Type B pancreatic cell (in vitro differentiated cells): ENCODE data around the gene LAMTOR2. TPM values are rescaled to one million over a fixed set of nuclear protein-coding genes. Genes with fewer than 3 reads are reported as not detected.

Source experiments
- DNase-seq: peaks from one replicate; pipeline ENCODE4 v3.0.0; 2021; ENCODE audit warnings: mixed read lengths; ENCODE audit not compliant: unreplicated experiment; ENCODE audit errors: extremely low spot score
- H3K27ac Mint-ChIP-seq: 2 replicates; pipeline ENCODE4 v1.8.0; 2021; ENCODE audit warnings: mild to moderate bottlenecking, mixed read lengths
- H3K27me3 Mint-ChIP-seq: 2 replicates; pipeline ENCODE4 v1.8.0; 2021; ENCODE audit warnings: mixed read lengths
- H3K36me3 Mint-ChIP-seq: 2 replicates; pipeline ENCODE4 v1.8.0; 2021; ENCODE audit warnings: mixed read lengths
- H3K4me1 Mint-ChIP-seq: one replicate; pipeline ENCODE4 v1.8.0; 2021; ENCODE audit warnings: mixed read lengths; ENCODE audit not compliant: unreplicated experiment
- H3K4me3 Mint-ChIP-seq: 2 replicates; pipeline ENCODE4 v1.8.0; 2021; ENCODE audit warnings: mild to moderate bottlenecking, mixed read lengths
- H3K9me3 Mint-ChIP-seq: 2 replicates; pipeline ENCODE4 v1.8.0; 2021; ENCODE audit warnings: mixed read lengths
- total RNA-seq: library from RNA; stranded (reverse); gene quantifications from 2 replicates; pipeline ENCODE4 v1.2.1, GENCODE V29; 2021; ENCODE audit warnings: low replicate concordance
- TF ChIP-seq, protein P1 (sequence below): fragments of 200-600 bp; sonication (generic); conservative IDR thresholded peaks from 2 replicates; pipeline ENCODE4 v1.5.0; 2021; ENCODE audit warnings: antibody characterized with exemption, mild to moderate bottlenecking

LAMTOR2 gene
- total RNA-seq, 1 donor from 2014 or later, result 60.9 TPM

DNA sequence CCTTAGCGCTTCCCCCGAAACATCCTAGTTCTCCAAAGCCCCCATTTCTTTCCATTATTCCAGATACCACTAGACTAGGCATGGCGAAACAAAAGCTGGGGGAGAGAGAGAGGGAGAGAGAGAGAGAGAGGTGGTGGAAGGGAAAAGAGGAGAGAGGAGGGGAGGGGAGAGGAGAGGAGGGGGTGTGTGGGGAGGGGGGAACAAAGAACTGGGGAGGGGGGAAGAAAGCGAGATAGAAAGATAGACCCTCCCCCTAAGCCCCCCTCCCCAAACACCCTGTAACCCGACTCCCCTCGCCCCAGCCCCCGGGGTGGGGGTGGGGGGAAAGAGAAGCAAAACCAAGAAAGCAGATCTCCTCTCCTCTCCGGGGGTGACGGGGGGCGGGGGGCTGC, 27.3 kb downstream of the LAMTOR2 start:
- Mint-ChIP-seq H3K27me3 (no peaks in the 10 kb centered on the region), H3K4me3 (peak overlapping the region; percentile 93), H3K9me3 (no peaks in the 10 kb centered on the region), H3K27ac (peak overlapping the region; percentile 81), H3K36me3 (peaks cover 23% of the 10 kb centered on the region), H3K4me1 (peaks cover 62% of the 10 kb centered on the region)
- TF ChIP-seq, protein P1, sequence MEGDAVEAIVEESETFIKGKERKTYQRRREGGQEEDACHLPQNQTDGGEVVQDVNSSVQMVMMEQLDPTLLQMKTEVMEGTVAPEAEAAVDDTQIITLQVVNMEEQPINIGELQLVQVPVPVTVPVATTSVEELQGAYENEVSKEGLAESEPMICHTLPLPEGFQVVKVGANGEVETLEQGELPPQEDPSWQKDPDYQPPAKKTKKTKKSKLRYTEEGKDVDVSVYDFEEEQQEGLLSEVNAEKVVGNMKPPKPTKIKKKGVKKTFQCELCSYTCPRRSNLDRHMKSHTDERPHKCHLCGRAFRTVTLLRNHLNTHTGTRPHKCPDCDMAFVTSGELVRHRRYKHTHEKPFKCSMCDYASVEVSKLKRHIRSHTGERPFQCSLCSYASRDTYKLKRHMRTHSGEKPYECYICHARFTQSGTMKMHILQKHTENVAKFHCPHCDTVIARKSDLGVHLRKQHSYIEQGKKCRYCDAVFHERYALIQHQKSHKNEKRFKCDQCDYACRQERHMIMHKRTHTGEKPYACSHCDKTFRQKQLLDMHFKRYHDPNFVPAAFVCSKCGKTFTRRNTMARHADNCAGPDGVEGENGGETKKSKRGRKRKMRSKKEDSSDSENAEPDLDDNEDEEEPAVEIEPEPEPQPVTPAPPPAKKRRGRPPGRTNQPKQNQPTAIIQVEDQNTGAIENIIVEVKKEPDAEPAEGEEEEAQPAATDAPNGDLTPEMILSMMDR, result no peak
- no peak for DNase-seq

DNA sequence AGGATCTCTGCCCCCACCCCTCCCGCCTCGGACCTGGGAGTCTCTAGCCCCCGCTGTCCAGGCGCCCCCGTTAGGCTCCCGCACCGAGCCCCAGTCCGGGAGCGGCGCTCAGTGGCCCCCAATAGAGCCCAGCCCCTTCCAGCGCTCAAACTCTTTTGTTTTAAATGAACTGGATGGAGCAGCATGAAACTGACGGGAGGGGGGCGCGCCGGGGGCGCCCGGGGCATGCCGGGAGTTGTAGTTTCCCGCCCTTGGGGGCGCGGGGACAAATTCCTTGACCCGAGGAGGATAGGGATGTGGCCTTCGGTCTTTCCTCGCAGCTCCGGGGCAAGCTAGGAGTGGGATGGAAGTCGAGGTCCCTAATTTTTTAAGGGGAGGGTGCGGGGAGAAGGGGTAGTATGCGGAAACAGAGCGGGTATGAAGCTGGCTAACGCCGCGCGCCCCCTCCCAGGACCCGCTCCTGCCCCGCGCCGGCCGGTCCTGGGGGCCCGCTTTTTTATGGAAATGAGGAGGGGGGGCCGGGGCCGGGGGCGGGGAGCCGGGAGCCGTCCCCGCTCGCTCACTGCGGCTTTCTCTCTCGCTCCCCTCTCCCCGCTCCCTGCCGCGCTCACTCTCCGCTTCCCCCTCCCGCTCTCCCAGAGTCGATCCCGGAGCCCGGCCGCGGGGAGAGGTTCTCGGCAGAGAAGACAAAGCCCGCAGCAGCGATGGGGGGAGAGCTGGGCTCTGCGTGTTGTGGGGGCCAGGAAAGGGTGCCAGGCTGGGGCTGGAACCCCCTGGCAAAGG, 27.9 kb downstream of the LAMTOR2 start, which contains the start of gene MEX3A:
Gene MEX3A, minus strand, starts transcription at position 157 of the 783 bp plus-strand sequence. CDS start 467 bp downstream, outside the sequence.
- Mint-ChIP-seq H3K36me3 (peaks cover 19% of the 10 kb centered on the region), H3K9me3 (no peaks in the 10 kb centered on the region), H3K27me3 (no peaks in the 10 kb centered on the region), H3K27ac (peak within 1 kb of the TSS; percentile 93), H3K4me3 (peak within 1 kb of the TSS; percentile 99), H3K4me1 (peaks cover 60% of the 10 kb centered on the region)
- TF ChIP-seq, protein P1, result no peak
- peak; percentile 95 for DNase-seq

DNA sequence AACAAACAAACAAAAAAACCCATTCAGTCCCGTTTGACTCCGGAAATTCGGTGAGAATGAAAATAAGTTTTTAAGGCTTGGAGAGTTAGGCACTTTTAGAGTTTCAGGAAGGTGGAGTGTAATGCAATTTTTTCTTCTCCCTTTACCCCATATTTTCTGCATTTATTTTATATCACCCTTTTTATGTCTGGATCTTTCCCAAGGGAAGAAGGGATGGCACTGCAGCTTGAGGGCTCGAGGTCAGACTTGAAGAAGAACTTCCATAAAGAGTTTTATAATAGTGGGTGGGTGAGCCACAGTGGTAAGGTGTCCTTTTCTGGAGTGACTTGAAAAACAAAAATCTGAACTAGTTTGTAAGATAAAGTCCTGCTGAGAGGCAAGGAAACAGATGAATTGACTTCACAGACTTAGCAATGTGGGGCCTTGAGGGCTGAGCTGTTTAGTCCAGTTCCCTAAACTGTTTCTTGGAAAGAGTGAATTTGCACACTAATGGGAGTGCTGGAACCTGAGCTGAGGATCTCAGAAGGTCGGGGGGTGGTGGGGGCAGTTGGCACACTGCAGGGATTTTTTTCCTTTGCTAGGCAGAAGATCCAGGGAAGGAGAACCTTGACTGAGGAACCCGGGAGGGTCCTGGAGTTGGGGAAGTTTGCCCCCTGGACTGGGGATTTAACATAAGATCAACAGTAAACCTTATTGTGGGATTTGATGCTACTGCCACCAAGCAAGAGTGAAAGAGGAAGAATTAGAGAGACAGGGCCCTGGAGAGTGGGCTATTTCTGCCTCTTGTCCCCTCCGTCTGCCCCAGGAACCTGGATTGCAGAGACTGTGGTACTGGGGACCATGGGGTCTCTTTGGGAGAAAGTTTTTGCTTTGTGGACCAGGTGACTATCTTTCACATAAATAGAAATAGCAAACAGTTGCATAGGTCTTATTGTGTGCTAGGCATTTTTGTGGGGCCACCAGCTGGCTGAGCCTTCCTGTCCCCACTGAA, 29.5 kb downstream of the LAMTOR2 start:
- no peaks in the 10 kb centered on the region for H3K9me3 Mint-ChIP-seq
- no peak for DNase-seq
- TF ChIP-seq, protein P1, result no peak
- H3K27me3 Mint-ChIP-seq, result no peaks in the 10 kb centered on the region
- peak overlapping the region; percentile 93 for H3K27ac Mint-ChIP-seq
- peaks cover 6% of the 10 kb centered on the region for H3K36me3 Mint-ChIP-seq
- peak overlapping the region; percentile 99 for H3K4me3 Mint-ChIP-seq
- H3K4me1 Mint-ChIP-seq, result peaks cover 44% of the 10 kb centered on the region

DNA sequence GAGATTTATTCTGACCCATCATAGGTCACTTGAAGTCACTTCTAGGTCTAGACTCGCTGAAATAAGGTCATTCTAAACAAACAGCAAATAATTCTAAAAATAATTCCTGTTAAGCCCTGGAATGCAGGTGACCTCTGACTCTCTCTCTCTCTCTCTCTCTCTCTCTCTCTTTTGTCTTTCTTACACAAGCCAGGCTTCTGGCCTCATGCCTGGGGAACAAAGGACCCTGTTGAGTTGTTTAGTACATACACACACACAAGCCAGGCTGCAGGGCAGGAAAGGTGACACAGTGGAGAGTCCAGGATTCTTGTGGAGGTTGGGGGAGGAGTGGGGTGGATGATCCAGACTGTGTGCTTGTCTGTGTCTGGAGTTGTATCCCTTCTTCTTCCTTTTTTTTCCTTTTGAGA, 31.7 kb downstream of the LAMTOR2 start:
- no peaks in the 10 kb centered on the region for H3K9me3 Mint-ChIP-seq
- H3K27me3 Mint-ChIP-seq, result no peaks in the 10 kb centered on the region
- peak overlapping the region; percentile 72 for H3K4me3 Mint-ChIP-seq
- TF ChIP-seq, protein P1, result no peak
- no peak for DNase-seq
- peaks cover 44% of the 10 kb centered on the region for H3K4me1 Mint-ChIP-seq
- peaks cover 8% of the 10 kb centered on the region for H3K36me3 Mint-ChIP-seq
- peak overlapping the region; percentile 79 for H3K27ac Mint-ChIP-seq

DNA sequence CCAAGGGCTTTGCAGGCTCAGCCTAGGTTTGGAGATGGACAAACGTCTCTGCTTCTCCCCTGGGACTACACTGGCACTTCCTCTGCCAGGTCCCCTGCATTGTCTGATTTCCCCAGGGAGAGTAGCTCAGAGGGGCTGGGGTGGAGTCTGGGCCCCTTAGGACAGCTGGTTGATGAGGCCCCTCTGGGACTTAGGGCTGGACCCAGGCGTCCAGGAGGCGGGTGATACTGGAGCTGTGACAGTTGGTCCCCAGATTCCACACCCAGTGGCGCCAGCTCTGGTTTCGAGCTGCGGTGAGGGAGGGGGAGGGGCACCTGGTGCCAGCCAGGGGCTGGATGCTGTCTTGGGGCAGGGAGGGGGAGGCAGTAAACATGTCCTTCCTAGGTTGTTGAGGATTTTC, 35.1 kb downstream of the LAMTOR2 start:
- H3K27ac Mint-ChIP-seq, result no peak overlapping the region
- no peak overlapping the region for H3K4me3 Mint-ChIP-seq
- no peaks in the 10 kb centered on the region for H3K9me3 Mint-ChIP-seq
- H3K36me3 Mint-ChIP-seq, result peaks cover 14% of the 10 kb centered on the region
- TF ChIP-seq, protein P1, result no peak
- no peaks in the 10 kb centered on the region for H3K27me3 Mint-ChIP-seq
- no peak for DNase-seq
- H3K4me1 Mint-ChIP-seq, result peaks cover 28% of the 10 kb centered on the region
